Stimulated activated CD8-positive, alpha-beta memory T cell treated with anti-CD3 and anti-CD28 coated beads, Interleukin-15, amount 100 ng/mL, for 48 hours (primary cell): ENCODE data around the gene CDC42EP3.

Experiments
- DNase-seq, 2 donors: peaks; one replicate each; pipeline ENCODE4 v3.0.0-alpha.2; 2020; ENCODE audit warnings: low read depth in 2 of 2

CDC42EP3 gene

DNA sequence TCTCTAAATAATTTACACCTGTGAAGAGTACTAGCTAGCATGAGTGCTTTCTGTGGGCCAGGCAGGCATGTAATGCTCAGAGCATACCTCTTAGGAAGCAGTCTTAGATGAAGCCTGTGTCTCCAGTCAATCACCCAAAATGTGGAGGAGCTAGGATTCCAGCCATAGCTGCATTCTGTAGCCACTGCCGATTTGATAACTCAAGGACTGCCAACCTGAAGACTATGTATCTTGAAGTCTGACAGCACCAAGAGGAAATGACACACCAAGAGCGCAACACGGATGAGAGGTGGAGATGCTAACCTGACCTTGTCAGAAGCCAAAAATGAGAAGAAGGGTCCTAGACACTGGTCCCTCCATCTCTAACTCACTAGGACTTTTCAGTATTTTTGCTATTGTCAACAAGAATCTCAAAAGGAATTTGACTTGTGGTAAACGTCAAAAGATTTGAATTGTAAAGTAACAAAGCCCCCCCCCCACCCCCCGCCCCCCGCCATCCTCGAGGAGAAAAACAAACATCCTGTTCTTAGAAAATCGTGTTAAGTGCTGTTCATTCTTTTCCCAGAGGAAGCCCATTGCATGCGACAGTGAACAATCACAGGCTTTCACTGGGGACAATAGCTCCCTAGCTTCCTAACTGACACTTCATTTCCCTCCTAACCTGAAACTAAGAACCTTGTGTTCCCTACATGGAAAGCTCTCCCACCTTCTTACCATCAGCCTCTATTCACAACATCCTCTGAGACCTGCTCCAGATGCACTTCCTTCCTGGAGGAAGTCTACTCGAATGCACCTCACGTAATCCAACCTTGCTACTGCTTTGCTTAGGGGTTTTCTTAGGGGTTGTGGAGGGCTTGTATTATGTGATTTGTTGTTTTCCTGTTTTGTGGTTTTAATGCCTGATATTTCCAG, 14.7 kb downstream of the CDC42EP3 start:
- no peak for DNase-seq

DNA sequence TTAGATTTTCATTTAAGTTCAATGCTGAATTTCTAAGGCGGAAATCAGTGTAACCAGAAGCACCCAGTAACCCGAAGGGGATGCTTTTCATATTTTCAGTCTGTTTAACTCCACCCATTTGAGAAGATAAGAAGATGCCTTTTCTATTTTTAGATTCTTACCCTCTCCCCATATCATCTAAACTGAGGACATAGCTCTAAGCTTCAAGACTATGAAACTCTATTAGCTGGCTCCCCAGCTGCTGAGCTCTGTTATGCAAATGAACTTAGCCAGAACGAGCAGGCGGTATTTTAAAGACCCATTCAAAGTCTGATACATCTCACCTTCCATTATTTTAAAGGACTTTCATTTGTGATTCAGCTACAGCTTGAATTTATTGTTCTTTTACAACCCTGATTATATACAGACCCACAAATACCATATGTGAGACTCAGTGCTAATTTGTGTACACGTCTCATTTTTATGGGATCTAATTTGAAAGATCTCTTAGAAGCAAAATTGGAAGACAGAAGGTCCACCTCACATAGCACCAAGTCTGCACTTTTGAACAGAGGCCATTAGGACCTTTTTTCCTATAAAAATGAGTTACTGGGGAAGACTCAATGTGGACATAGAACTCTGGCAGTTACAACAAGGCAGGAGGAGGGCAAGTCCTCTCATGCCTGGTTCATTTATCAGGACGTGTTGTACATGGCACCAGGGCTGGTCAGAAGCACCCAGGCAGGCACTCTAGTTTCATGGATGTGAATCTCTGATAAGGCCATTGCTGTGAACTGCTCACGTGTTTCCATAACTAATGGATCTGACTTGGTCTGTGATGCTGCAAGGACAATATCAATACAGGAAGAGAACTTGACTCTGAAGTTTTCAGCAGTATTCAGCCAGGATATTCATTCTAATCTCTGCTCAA, 16.3 kb downstream of the CDC42EP3 start:
- DNase-seq, result no peak

DNA sequence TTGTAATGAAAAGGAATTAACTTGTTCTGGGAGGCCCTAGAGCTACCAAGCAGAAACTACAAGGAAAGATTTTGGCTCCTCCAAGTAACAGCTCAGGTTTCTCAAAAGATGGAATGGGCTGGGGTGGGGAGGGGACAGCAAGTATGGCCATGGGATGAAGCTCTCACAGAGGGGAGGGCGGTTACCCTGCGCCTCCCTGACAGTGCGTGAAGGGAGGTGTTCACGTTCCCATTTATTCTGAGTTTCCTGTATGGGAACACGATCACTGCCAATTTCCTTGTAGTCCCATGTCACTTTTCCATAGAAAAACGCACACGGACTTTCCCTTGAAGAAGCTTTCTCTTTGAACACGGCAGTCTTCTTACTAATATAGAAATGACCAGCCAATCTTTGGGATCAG, 17.0 kb downstream of the CDC42EP3 start:
- DNase-seq, result no peak

DNA sequence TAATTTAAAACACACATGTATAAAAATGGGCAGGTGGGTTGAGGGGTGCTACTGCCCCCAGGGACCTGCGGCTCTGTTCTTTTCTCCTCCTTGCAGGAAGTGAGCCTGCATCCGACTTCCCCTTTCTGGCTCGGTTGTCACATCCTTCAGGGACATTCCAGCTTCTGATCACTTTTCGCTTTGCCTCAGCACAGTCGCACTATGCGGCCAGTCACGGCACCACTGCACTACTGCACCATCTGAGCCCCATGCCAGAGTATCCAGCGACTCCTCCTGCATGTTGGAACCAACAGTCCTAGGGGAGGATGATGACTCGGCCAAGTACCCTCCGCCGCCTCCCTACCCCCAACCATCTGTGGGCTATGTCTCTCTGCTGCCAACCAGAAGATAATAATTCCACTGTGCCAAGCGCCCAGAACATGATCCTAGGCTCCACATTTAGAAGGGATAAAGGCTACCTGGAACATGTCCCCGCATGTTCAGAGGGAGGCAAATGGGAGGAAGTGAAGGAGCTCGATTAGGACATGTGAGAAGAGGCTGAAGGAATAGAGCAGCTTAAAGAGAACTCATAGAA, 17.6 kb downstream of the CDC42EP3 start:
- no peak for DNase-seq

GRCh38 chr2:37653093-37653492, 18.3 kb downstream of the CDC42EP3 start:
- DNase-seq, result no peak

DNA sequence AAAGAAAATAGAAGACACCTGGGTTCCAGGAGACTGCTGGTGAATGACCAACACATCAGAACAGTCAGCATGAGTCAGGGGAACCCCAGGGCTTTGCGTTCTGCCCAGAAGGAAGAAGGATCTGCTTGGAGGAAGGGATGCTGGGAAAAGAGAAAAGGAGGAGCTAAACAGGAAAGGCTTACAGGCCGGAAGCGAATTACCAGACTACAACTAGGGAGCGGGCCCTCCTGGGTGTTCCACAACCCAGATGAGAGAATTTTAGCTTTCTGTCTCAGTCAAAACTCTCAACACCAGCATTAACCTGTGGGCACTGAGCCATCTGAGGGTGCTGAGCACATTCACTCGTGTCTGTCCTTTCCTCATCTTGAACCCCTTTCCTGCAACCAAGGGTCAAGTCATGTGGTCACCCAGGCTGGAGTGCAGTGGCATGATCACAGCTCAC, 19.2 kb downstream of the CDC42EP3 start:
- DNase-seq, result no peak

GRCh38 chr2:37650548-37651093, 20.8 kb downstream of the CDC42EP3 start:
- DNase-seq, result no peak

DNA sequence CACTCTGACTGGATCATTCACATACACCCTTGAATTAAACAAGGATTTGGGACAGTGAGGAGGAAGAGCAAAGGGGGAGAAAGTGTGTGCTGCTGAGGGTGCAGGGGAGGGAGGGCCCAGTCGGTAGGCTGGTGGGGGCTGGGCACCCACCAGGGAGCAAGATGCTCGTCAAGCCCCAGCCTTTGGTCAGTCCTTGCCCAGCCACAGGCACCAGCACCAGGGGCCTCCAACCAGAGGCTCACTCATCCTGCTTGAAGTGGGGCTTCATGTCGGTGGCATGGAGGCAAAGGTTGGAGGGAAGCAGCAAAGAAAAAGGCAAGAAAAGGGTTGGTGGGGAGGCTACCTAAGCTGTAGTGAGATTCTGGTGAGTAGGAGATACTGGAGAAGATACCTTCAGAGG, 21.9 kb downstream of the CDC42EP3 start:
- DNase-seq, result no peak

GRCh38 chr2:37648331-37649011, 23.0 kb downstream of the CDC42EP3 start:
- DNase-seq, result no peak

- DNase-seq, result no peak
These were observed 23.5 kb downstream of the CDC42EP3 start for GRCh38 chr2:37647971-37648330.

- no peak for DNase-seq
These were observed 25.6 kb downstream of the CDC42EP3 start for GRCh38 chr2:37645836-37646235.

DNA sequence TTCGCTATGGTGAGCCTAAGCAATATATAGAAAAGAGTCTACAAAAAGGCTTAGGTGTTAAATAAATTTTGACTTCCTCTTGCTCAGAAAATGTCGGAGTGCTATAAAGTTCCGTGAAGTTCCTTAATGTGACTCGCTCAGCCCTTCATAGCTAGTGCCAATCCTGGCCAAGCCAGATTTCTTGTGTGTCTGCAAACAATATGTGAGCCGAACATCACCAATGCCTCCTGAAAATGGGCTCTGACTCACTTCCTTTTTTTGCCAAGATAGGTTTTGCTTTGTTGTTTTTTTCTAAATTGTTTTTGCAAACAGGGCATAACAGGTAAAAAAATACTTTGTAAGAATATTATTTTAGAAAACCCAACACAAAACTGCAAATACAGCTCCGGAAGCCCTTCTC, 26.1 kb downstream of the CDC42EP3 start:
- no peak for DNase-seq

- DNase-seq, result no peak
These were observed 27.3 kb downstream of the CDC42EP3 start for GRCh38 chr2:37644191-37644590.

- DNase-seq, result no peak
These were observed 27.7 kb downstream of the CDC42EP3 start for GRCh38 chr2:37643730-37644078.

DNA sequence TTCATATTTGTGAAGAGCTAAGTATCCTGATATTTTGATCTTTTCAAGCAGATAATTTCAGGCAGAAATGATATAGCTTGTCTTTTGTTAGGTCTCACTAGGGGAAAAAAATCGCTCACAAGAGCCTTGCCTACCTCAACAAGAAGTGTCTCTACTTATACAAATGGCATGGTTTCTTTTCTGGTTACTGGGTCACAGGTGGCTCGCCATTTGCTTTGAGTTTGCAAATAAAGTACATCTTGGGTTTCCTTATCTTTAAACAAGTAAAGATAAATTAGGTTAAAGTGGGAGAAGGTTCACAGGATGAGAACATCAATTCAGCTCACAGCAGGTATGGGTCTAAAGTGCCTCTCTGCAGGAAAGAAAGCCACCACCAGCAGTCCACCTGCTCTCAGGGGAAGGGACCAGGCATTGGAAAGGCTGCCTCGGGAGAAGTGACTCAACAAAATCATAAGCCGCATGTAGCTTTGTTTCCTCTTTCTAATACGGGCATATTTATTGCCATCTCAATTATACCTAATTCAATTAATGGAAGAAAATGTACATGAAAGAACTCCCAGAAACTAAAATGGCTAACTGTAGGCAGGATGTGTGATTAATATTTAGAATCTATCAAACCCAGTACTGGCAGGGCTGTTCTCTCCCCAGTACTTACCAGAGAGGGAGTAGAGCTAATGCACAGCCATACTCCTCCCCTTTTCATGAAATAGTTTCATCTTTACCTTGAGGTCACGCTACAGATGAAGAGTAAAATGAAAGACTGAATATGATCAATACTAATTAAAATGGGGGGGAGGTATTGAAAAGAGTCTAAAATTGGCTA, 28.3 kb downstream of the CDC42EP3 start:
- DNase-seq, result no peak

- no peak for DNase-seq
These were observed 29.8 kb downstream of the CDC42EP3 start for GRCh38 chr2:37641582-37642171.

- no peak for DNase-seq
These were observed 31.8 kb downstream of the CDC42EP3 start for GRCh38 chr2:37639631-37640030.

DNA sequence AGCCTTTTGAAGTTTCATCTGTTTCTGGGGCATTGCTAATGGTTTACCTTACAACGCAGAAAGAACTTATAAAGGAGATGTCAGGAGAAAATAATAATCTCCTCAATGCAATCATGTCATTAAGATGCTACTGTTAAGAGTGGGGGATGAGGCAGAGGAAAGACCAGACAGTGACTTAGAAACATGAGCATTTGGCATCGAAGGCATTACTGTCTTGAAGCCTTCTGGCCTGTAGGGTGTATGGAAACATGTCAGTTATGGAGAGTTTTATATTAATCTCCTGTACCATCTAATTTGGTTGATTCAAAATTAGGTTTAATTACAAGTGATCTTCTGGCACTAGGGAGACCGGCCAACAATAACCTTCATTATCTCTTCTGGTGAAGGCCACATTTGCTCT, 32.5 kb downstream of the CDC42EP3 start:
- no peak for DNase-seq

DNA sequence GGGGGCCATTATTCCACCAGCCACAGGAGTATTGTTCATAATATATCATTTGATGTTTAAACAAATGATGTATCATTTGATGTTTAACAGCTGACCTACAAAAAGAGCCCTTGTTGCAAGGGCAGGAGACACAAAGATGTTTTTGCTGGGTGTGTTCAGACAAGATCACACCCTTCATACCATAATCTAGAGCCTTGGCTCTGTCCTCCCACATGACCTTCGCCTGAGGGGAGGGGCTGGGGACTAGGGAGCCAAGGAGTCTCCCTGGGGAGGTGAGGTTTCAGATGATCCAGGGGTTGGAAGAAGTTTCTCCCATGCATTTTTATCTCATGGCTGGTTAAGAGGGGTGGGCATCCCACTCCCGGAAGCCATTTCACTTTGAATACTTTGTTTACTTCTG, 33.5 kb downstream of the CDC42EP3 start:
- DNase-seq, result no peak

DNA sequence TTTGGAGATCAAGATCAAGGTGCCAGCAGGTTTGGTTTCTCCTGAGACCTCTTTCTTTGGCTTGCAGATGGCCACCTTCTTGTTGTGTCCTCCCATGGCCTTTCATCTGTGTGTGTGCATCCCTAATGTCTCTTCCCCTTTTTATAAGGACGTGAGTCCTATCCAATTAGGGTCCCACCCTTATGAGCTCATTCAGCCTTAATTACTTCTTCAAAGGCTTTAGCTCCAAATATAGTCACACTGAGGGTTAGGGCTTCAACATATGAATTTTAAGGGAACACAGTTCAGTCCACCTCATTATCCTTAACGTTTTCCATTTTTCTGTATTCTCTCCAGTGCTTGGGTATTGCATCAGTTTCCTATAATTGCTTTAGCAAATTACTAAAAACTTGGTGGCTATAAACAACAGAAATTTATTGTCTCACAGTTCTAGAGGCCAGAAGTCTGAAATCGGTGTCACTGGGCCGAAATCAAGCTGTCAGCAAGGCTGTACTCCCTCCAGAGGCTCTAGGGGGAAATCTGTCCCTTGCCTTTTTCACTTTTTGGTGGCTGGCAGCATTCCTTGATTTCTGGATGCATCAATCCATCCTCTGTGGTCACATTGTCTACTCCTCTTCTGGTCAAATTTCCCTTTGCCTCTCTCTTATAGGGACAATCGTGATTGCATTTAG, 34.1 kb downstream of the CDC42EP3 start:
- no peak for DNase-seq
